Right lobe of liver (tissue), 4 donors: ENCODE measurements around the gene KIFC3.

Experiments used
- CTCF ChIP-seq, 4 donors: fragments of 200-600 bp in 3 of 4; fragments of 450-650 bp in 1 of 4; IDR thresholded peaks; one replicate each; pipeline versions ENCODE4 v1.5.1 to v1.8.0; 2016 to 2022; ENCODE audit warnings: antibody characterized with exemption in 4 of 4, mild to moderate bottlenecking in 2 of 4
- POLR2A ChIP-seq: fragments of 450-650 bp; IDR thresholded peaks from one replicate; pipeline ENCODE4 v1.6.1; 2017; ENCODE audit warnings: antibody characterized with exemption, mild to moderate bottlenecking
- donor health status: DM: no; HTN: no; CAD: no.
- donor health status: DM: no; HTN: no; CAD: no.
- donor health status: DM: no; HTN: yes; CAD: no.

- TF ChIP-seq POLR2A (no peak), CTCF (IDR thresholded peaks at IDR 0.05) (no peak)
Observed at GRCh38 chr16:57756424-57757325, 45.6 kb downstream of the KIFC3 start.
